NCI-H748 (cell line): ENCODE results near the gene IGFL1.
"Not testable (repeated sequence)": the region's sequence is repeated elsewhere in the genome, so short reads cannot be mapped to it uniquely, and the experiment has no call there.

Experiments used
- DNase-seq: peaks from one replicate; lab custom pipeline; 2025; ENCODE audit not compliant: unreplicated experiment; lab: John Stamatoyannopoulos, UW

Gene IGFL1

DNA sequence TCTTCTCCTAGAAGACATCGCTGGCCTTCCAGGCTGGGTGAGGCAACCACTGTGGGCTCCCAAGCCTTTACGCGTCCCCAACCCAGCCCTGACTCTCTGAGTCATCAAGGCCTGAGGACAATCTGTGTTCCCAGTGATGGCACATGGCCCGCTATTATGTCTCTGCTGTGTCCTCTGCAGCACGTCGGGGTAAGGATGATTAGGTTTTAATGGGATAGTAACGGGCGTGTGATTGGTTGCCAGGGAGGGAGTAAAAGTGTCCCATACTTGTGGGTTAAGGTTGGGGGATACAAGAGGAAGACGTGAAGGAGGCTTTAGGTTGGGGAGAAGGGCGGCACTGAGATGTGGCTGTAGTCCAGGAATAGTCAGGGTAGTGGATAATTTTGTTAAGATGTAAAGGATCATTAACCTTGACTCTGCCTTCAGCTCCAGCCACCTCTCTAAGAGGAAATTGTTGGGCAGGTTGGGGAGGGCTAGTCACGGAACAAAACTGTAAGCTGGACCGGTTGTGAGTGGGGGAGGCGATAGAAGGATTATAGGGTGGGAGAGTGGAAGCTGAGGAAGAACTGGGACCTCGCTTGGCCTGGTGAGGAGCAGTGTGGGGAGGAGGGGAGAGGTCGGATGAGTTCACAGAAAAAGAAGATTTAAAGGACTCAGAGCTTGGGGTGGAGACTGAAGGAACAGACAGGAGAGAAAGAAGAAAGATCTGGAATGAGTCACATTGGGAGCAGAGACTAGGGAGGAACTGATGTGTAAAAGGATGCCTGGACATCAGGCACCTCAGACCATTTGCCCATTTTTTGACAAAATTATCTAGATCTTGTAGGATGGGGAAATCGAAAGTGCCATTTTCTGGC, 27.9 kb upstream of the IGFL1 start:
- no peak for DNase-seq

DNA sequence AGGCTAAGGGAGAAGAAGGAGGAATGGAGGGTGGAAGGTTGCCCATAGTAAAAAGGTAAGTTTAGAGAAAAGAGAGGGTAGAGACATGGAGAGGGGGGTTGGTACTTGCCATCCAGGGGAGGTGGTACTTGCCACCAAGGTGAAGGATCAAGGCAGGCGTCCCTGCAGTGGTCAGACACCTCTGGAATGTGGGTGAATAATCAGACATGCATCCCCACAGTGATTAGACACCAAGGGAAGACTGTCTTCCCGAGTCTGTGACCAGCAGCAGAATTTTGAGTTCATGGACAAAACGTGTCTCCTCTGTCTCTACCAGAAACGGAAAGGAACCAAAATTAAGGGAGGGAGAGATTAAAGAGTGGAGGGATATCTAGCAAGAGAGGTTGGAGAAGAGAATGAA, 27.1 kb upstream of the IGFL1 start:
- DNase-seq: no peak

- no peak for DNase-seq
Observed at GRCh38 chr19:46202872-46203860, 26.4 kb upstream of the IGFL1 start.

DNA sequence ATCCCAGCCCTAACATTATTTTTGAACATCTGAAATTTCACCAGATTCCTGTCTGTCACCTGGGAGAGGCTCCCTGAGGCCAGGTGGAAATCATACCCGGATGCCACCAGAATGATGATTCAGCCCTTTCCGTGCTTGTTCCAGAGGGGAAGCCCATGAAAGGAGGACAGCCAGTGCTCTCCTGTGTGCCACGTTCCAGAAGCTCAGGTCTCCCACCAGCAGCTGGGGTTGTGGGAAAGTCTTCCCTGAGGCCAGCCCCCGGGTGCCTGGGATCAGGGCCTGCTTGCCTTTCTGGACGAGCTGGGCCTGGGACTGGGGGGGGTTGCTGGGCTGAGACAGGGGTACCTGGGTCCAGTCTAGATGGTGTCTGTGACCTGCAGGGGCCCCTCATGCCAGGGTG, 25.5 kb upstream of the IGFL1 start:
- no peak for DNase-seq

- no peak for DNase-seq
Observed at GRCh38 chr19:46205183-46205984, 24.2 kb upstream of the IGFL1 start.

GRCh38 chr19:46206176-46206575, 23.4 kb upstream of the IGFL1 start:
- no peak for DNase-seq

GRCh38 chr19:46206682-46207081, 22.9 kb upstream of the IGFL1 start:
- DNase-seq: no peak

DNA sequence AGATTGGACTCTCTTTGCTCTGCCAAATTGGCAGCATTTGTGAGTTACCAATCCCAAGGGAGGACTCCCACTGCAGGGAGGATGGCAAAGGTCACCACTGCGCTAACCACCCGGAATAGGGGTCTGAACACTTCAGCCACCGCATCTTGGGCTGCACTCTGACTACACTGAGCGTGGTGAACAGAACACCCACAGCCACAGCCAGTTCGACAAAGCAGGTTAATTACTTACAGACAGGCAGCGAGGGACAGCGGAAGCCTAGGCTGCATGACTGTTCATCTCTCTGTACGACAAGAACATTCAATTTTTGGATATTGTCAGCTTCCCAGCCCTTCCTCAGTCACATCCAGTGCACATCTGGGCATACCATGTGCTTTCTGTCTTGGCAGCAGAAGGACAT, 21.7 kb upstream of the IGFL1 start:
- not testable (repeated sequence) for DNase-seq

DNA sequence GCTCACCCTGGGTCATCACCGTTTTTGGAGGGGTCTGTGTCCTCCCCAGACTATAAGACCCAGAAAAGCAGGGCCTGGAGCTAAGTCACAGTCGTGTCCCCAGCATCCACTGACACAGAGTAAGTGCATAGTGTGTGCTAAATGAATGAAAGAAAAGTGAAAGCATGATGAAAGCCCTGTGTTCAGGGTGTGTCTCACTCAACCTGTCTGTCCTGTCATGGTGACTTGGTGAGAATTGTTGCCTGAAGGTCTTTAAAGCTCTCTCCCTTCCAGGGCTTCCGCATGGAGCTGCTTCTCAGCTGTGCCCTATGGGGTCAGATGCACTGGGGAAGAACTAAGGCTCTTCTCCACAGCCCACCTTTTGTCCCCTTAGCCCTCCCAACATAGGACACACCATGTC, 20.5 kb upstream of the IGFL1 start:
- DNase-seq: no peak

DNA sequence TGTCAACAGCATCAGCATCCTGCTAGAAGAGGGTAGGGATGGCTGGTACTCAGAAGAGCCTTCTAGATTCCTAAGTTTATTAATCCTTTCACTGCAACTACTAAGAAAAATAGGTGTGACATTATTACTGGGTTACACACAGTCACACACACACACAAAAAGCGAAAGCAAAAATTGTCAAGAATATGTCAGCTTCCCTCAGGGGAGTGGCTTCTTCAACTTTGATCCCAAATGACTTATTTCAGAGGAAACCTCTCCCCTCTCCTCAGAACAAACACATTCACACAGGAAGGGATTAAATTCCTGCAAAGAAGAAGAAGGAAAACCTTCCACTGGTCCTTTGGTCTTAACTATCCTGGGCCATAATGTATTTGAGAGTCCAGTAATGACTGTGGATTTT, 20.1 kb upstream of the IGFL1 start:
- no peak for DNase-seq

DNA sequence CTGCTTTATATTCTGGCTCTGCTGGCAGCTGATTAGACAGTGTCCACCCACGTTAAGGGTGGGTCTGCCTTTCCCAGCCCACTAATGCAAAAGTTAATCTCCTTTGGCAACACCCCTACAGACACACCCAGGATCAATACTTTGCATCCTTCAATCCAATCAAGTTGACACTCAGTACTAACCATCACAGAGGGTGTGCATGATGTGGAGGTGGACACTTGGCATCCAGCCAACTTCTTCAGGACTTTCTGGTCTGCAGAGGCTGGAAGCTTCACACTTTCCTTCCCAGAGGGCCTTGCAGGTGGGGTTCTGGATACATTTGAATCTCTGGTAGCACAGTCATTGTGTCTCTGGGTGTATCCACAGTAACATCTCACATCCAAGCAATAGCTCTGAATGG, 18.9 kb upstream of the IGFL1 start:
- peak; percentile 34 for DNase-seq

GRCh38 chr19:46211201-46211881, 18.2 kb upstream of the IGFL1 start:
- DNase-seq: no peak

DNA sequence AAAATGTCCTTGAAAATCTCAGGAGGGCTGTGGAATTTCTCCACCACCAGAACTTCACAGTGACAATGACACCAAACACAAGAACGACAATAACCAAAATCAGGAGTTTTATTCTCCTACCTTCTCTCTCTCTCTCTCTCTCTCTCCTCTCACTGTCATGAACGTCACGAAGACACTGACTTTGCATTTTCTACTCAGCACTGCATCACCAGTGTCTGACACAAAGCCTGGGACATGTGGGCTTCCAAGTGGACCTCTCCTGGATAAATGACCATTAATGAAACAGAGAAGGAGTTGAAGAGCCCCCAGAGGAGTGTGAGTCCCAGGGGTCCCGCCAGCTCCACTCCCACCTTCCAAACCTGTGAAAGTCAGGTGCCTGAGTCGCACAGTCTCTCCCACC, 16.9 kb upstream of the IGFL1 start:
- not testable (repeated sequence) for DNase-seq

- DNase-seq: no peak
Observed at GRCh38 chr19:46213156-46213555, 16.4 kb upstream of the IGFL1 start.

DNA sequence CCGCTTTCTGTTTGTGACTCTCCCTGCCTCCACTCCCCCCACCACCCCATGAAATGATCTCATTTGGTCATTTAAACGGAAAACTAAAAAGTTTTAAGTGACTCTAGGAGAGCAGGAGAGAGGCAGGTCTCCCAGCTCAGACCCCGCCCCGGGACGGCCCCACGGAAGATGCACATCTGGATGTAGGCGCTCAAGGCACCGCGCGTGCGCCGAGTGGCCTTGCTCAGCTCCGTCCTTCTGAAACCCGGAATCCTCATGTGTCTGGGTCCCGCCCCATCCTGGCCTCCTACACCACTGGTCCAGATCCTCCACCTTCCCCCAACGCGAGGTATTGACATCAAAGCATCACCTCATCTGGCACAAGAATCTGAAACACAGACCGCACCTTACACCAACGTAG, 15.7 kb upstream of the IGFL1 start:
- DNase-seq: no peak

GRCh38 chr19:46216612-46217011, 12.9 kb upstream of the IGFL1 start:
- no peak for DNase-seq

- DNase-seq: no peak
Observed at GRCh38 chr19:46217476-46217875, 12.1 kb upstream of the IGFL1 start.

GRCh38 chr19:46218160-46218559, 11.4 kb upstream of the IGFL1 start:
- no peak for DNase-seq

DNA sequence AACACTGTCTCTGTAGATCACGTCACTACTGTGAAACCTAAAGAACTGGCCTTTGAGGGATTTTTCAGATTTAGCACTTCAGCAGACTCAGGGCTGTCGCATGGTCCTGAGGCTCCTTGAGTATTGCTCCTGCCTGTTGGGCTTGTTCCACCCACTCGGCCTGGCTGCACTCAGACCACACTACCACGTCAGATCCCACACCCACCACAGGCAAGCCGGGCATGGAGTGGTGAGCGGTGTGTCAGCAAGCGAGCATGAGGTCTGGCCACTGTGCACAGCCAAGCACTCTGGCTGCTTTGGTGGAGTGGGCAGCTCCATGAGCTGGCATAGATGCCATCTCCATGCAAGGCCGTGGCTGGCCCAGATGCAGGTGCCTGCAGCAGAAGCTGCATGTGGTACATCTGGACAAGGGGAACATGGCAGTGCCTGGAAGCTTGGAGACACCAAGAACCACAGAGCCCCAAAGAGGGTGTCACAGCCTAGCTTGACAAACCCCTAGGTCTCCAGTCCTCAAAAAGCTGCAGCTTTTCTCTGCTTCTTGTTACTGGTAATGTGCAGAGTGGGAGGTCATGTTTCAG, 9.4 kb upstream of the IGFL1 start:
- DNase-seq: no peak

DNA sequence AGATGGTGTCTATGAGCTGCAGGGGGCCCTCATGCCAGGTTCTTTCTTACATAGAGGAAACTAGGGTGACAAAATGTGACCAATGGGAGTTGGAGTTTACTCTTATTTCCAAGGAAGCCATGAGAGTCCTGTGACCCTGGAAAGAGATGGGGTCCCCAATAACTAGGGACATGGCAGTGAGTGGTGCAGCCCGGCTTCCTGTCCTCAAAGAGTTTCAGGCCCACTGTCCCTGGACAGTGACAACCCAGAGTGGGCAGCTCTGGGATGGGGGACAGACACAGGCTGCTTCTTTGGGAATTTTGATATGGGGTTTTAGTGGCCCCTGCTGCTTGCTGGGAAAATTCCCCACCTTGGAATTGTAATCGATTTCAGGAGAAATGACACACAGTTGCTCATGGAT, 8.4 kb upstream of the IGFL1 start:
- no peak for DNase-seq
